Fibroblast of lung (primary cell): Measurements from ENCODE around the gene UMPS. TPM values are rescaled to one million over a fixed set of nuclear protein-coding genes. Genes with fewer than 3 reads are reported as not detected.

Source experiments
- DNase-seq, 2 donors: peaks; one replicate each; pipeline versions ENCODE4 v3.0.0 to v3.0.0-alpha.2; 2010; ENCODE audit warnings: low read depth in 2 of 2
- H2AFZ ChIP-seq: 2 replicates; pipeline ENCODE4 v1.5.1; 2012; ENCODE audit warnings: low read length, control low read depth, inconsistent platforms
- H3K27ac ChIP-seq: 2 replicates; pipeline ENCODE4 v1.5.1; 2011; ENCODE audit warnings: low read length, control low read depth; ENCODE audit not compliant: insufficient read depth
- H3K27me3 ChIP-seq: 2 replicates; pipeline ENCODE4 v1.5.1; 2011; ENCODE audit warnings: mild to moderate bottlenecking, low read length; ENCODE audit not compliant: control insufficient read depth, insufficient read depth
- H3K36me3 ChIP-seq: 2 replicates; pipeline ENCODE4 v1.5.1; 2011; ENCODE audit warnings: low read length; ENCODE audit not compliant: control insufficient read depth, insufficient read depth
- H3K4me1 ChIP-seq: 2 replicates; pipeline ENCODE4 v1.5.1; 2011; ENCODE audit warnings: low read length; ENCODE audit not compliant: control insufficient read depth, insufficient read depth; ENCODE audit errors: extremely low read depth
- H3K4me2 ChIP-seq: 2 replicates; pipeline ENCODE4 v1.5.1; 2011; ENCODE audit warnings: low read length, control low read depth; ENCODE audit not compliant: insufficient read depth; ENCODE audit errors: extremely low read depth
- H3K4me3 ChIP-seq, 4 experiments: fragments of 200-600 bp in 1 of 4; sonication (generic) in 1 of 4; replicated peaks in 1 of 4; 2 replicates each; pipeline ENCODE4 v1.5.1; 2011 to 2016; ENCODE audit warnings: low read length in 4 of 4, low read depth in 3 of 4, mild to moderate bottlenecking in 3 of 4, control low read depth in 2 of 4, inconsistent platforms in 1 of 4, mixed read lengths in 1 of 4; ENCODE audit not compliant: insufficient read depth in 1 of 4; ENCODE audit errors: control extremely low read depth in 1 of 4
- H3K79me2 ChIP-seq: 2 replicates; pipeline ENCODE4 v1.5.1; 2012; ENCODE audit warnings: mild to moderate bottlenecking, low read length, inconsistent platforms; ENCODE audit not compliant: control insufficient read depth, insufficient read depth
- H3K9ac ChIP-seq: 2 replicates; pipeline ENCODE4 v1.5.1; 2011; ENCODE audit warnings: mild to moderate bottlenecking, low read length, control low read depth; ENCODE audit not compliant: insufficient read depth
- H3K9me3 ChIP-seq: 2 replicates; pipeline ENCODE4 v1.5.1; 2012; ENCODE audit warnings: low read depth, low read length; ENCODE audit not compliant: control insufficient read depth, insufficient read depth
- H4K20me1 ChIP-seq: 2 replicates; pipeline ENCODE4 v1.5.1; 2011; ENCODE audit warnings: low read length; ENCODE audit not compliant: control insufficient read depth, insufficient read depth; ENCODE audit errors: extremely low read depth
- EZH2 ChIP-seq: IDR thresholded peaks from 2 replicates; pipeline ENCODE4 v1.5.1; 2012; ENCODE audit warnings: low read length, control low read depth, mild to moderate bottlenecking; ENCODE audit errors: missing control alignments
- polyA minus RNA-seq: library from RNA; depleted of rRNA, polyadenylated mRNA; stranded (reverse); fragments of >200 nt; gene quantifications from 2 replicates; pipeline ENCODE4 v1.2.3, GENCODE V29; 2011; ENCODE audit warnings: low replicate concordance
- polyA plus RNA-seq, 2 donors: library from polyadenylated mRNA; depleted of rRNA in 1 of 2; stranded (reverse) in 1 of 2; unstranded in 1 of 2; fragments of >200 nt; gene quantifications; 2 replicates each; pipeline ENCODE4 v1.2.1, GENCODE V29; 2011 to 2012; ENCODE audit warnings: missing spikeins in 1 of 2
- total RNA-seq: library from RNA; depleted of rRNA; stranded (reverse); fragments of >200 nt; gene quantifications from 2 replicates; pipeline ENCODE4 v1.2.1, GENCODE V29; 2014
- TF ChIP-seq, protein P1 (sequence below), 2 donors: IDR thresholded peaks in 1 of 2; conservative IDR thresholded peaks in 1 of 2; 1 replicate in 1 of 2; 2 replicates in 1 of 2; pipeline ENCODE4 v1.5.1; 2011 to 2012; ENCODE audit warnings: low read length in 2 of 2, control low read depth in 1 of 2, inconsistent platforms in 1 of 2, low read depth in 1 of 2, mild to moderate bottlenecking in 1 of 2

UMPS gene
- total RNA-seq (21.6 and 23.1 TPM in 2 replicates), polyA plus RNA-seq (25.0 and 34.3 TPM in 2 replicates), polyA minus RNA-seq (7.5 and 10.1 TPM in 2 replicates)
- 17.8 and 25.4 TPM in 2 replicates for polyA plus RNA-seq (2012)

DNA sequence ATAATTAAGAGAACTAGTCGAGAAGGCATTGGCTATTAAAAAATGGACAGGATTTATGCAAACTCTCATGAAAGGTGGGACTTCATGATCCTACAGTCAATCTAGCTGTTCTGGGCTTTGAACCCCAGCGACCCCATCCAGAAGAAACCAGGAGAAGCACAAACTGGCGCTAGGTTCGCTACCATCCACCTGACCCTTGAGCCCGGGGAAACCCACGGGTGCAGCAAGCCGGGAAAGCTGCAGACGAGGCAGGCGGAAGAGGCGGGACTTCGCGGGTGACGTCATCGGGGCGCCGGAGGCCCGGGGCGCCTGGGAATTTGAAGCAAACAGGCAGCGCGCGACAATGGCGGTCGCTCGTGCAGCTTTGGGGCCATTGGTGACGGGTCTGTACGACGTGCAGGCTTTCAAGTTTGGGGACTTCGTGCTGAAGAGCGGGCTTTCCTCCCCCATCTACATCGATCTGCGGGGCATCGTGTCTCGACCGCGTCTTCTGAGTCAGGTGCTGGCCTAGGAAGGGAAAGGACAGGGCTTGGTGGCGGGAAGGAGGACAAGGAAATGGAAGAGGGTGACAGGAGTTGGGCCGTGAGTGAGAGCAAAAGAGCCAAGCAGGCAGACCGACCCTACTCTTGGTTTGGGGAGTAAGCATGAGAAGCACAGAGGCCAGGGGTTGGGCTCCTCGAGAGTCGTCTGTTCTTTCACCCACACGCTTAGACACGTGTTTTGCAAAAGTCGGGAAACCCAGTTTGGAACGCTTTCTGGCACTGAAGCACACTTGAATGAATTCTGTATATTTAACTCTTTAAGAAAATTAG lies at the start of gene UMPS:
TSS of gene UMPS (plus strand) at position 324 of the 812 bp plus-strand sequence. CDS start at position 344, 20 bp downstream.
- Histone ChIP-seq H3K27ac (peak within 1 kb of the TSS; percentile 93), H3K9ac (peak within 1 kb of the TSS; percentile 95), H3K9me3 (no peaks in the 10 kb centered on the region), H2AFZ (peak within 1 kb of the TSS; percentile 92), H3K79me2 (peaks cover 32% of the 10 kb centered on the region), H3K4me3 (peak within 1 kb of the TSS; percentile 96 to 100 (median 98)), H3K27me3 (no peaks in the 10 kb centered on the region), H3K4me1 (peaks cover 8% of the 10 kb centered on the region), H3K36me3 (no peaks in the 10 kb centered on the region), H3K4me2 (peak within 1 kb of the TSS; percentile 98), H4K20me1 (no peaks in the 10 kb centered on the region)
- DNase-seq = peak; percentile 77
- TF ChIP-seq EZH2 = no peak
- TF ChIP-seq, protein P1, sequence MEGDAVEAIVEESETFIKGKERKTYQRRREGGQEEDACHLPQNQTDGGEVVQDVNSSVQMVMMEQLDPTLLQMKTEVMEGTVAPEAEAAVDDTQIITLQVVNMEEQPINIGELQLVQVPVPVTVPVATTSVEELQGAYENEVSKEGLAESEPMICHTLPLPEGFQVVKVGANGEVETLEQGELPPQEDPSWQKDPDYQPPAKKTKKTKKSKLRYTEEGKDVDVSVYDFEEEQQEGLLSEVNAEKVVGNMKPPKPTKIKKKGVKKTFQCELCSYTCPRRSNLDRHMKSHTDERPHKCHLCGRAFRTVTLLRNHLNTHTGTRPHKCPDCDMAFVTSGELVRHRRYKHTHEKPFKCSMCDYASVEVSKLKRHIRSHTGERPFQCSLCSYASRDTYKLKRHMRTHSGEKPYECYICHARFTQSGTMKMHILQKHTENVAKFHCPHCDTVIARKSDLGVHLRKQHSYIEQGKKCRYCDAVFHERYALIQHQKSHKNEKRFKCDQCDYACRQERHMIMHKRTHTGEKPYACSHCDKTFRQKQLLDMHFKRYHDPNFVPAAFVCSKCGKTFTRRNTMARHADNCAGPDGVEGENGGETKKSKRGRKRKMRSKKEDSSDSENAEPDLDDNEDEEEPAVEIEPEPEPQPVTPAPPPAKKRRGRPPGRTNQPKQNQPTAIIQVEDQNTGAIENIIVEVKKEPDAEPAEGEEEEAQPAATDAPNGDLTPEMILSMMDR (conservative IDR thresholded peaks at IDR 0.05 in 1 of 2, IDR thresholded peaks at IDR 0.05 in 1 of 2; ENCODE audit: low read depth in 1 of 2, low read length in 2 of 2) = no peak

DNA sequence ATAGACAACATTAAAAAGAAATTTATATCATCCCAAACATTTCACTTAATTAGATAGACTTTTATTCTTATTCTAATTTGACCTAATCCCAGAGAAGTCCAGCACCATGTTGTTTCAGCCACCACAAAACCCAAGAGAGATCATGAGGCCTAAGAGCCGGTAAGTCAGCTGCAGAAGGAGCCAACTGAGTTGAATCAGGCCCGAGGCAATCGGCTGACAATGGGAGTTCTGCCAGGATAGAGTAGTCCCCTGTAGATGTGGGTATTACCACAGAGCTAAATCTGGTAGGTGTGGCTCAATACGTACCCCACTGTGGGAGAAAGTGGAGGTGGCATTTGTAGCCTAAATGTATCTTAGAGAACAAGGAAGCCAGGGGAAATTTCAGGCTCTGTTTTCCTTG lies 49.7 kb upstream of the UMPS start:
- H4K20me1 ChIP-seq = no peaks in the 10 kb centered on the region
- no peaks in the 10 kb centered on the region for H3K9me3 ChIP-seq
- H2AFZ ChIP-seq = no peak overlapping the region
- DNase-seq = no peak
- no peaks in the 10 kb centered on the region for H3K79me2 ChIP-seq
- TF ChIP-seq EZH2 = no peak
- TF ChIP-seq, protein P1 (conservative IDR thresholded peaks at IDR 0.05 in 1 of 2, IDR thresholded peaks at IDR 0.05 in 1 of 2; ENCODE audit: low read depth in 1 of 2, low read length in 2 of 2) = no peak
- H3K27me3 ChIP-seq = no peaks in the 10 kb centered on the region
- no peak overlapping the region for H3K4me2 ChIP-seq
- H3K27ac ChIP-seq = no peak overlapping the region
- H3K36me3 ChIP-seq = no peaks in the 10 kb centered on the region
- H3K9ac ChIP-seq = no peak overlapping the region
- H3K4me3 ChIP-seq = no peak overlapping the region
- no peaks in the 10 kb centered on the region for H3K4me1 ChIP-seq

DNA sequence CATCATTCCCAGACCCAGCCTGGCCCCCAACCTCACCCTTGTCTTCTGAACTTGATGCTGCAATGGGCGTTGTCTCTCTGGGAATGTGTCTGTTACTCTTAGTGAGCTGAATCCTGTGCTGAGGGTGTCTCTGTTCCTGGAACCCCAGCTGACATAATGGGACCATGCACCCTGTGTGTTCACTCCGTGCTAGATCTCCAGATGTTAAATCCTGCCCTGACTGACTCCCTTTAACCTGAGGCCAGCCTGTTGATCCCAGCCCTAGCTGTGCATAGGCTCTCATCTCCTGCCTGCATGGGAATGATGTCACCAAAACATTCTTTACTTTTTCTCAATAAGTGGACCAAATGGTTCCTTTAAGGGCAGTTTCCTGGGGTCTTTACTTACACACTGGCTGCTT lies 48.0 kb upstream of the UMPS start:
- Histone ChIP-seq H2AFZ (no peak overlapping the region), H3K36me3 (no peaks in the 10 kb centered on the region), H3K4me2 (no peak overlapping the region), H3K27me3 (no peaks in the 10 kb centered on the region), H3K9me3 (no peaks in the 10 kb centered on the region), H3K9ac (no peak overlapping the region), H3K4me1 (no peaks in the 10 kb centered on the region), H3K4me3 (no peak overlapping the region), H3K79me2 (no peaks in the 10 kb centered on the region), H4K20me1 (no peaks in the 10 kb centered on the region), H3K27ac (no peak overlapping the region)
- DNase-seq = no peak
- TF ChIP-seq EZH2 = no peak
- TF ChIP-seq, protein P1 (conservative IDR thresholded peaks at IDR 0.05 in 1 of 2, IDR thresholded peaks at IDR 0.05 in 1 of 2; ENCODE audit: low read depth in 1 of 2, low read length in 2 of 2) = no peak
